ENCODE measurements around the gene ITPK1. TPM values are rescaled to one million over a fixed set of nuclear protein-coding genes. Genes with fewer than 3 reads are reported as not detected.

Gene ITPK1
- total RNA-seq, 1 donor from 2014 or later: 59.8 TPM

DNA sequence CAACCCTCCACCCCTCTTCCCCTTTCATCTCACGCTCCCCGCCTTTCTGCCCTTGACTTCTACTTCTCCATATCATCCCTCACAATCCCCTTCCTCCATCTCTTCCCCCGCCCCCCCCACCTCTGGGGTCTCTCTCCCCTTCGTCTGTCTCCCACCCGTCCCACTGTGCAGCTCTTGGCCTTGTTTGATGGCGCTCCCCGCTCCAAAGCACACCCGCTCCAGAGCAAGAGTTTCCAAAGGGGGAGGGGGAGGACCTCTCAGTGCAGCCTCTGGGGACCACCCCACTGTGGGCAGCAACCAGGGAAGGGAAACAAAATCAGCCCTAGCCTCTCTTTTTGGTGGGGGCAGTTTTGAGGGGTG lies 192.0 kb downstream of the ITPK1 start:
- no peak for DNase-seq (ENCODE audit: low read depth, low spot score)
- peak overlapping the region; percentile 57 for H3K4me3 Mint-ChIP-seq
- TF ChIP-seq, protein P1, sequence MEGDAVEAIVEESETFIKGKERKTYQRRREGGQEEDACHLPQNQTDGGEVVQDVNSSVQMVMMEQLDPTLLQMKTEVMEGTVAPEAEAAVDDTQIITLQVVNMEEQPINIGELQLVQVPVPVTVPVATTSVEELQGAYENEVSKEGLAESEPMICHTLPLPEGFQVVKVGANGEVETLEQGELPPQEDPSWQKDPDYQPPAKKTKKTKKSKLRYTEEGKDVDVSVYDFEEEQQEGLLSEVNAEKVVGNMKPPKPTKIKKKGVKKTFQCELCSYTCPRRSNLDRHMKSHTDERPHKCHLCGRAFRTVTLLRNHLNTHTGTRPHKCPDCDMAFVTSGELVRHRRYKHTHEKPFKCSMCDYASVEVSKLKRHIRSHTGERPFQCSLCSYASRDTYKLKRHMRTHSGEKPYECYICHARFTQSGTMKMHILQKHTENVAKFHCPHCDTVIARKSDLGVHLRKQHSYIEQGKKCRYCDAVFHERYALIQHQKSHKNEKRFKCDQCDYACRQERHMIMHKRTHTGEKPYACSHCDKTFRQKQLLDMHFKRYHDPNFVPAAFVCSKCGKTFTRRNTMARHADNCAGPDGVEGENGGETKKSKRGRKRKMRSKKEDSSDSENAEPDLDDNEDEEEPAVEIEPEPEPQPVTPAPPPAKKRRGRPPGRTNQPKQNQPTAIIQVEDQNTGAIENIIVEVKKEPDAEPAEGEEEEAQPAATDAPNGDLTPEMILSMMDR (conservative IDR thresholded peaks at IDR 0.05): no peak
- H3K27me3 Mint-ChIP-seq (ENCODE audit: low read depth): peaks cover 81% of the 10 kb centered on the region
- no peaks in the 10 kb centered on the region for H3K9me3 Mint-ChIP-seq
- H3K27ac Mint-ChIP-seq (ENCODE audit: unreplicated experiment): no peak overlapping the region
- peaks cover 5% of the 10 kb centered on the region for H3K4me1 Mint-ChIP-seq
- H3K36me3 Mint-ChIP-seq (ENCODE audit: low read depth): no peaks in the 10 kb centered on the region

GRCh38 chr14:92922883-92923743 lies 192.6 kb downstream of the ITPK1 start, which contains the start of gene CHGA:
CHGA (plus strand) TSS chr14:92923150; CDS start chr14:92923360, 210 bp downstream.
- peak within 1 kb of the TSS; percentile 82 for H3K4me3 Mint-ChIP-seq
- no peaks in the 10 kb centered on the region for H3K9me3 Mint-ChIP-seq
- H3K4me1 Mint-ChIP-seq: peaks cover 5% of the 10 kb centered on the region
- peak; percentile 83 for DNase-seq (ENCODE audit: low read depth, low spot score)
- TF ChIP-seq, protein P1 (conservative IDR thresholded peaks at IDR 0.05): no peak
- H3K27me3 Mint-ChIP-seq (ENCODE audit: low read depth): peaks cover 87% of the 10 kb centered on the region
- no peak within 1 kb of the TSS for H3K27ac Mint-ChIP-seq (ENCODE audit: unreplicated experiment)
- no peaks in the 10 kb centered on the region for H3K36me3 Mint-ChIP-seq (ENCODE audit: low read depth)

- no peak overlapping the region for H3K27ac Mint-ChIP-seq (ENCODE audit: unreplicated experiment)
- H3K27me3 Mint-ChIP-seq (ENCODE audit: low read depth): peaks cover 95% of the 10 kb centered on the region
- no peaks in the 10 kb centered on the region for H3K36me3 Mint-ChIP-seq (ENCODE audit: low read depth)
- H3K4me1 Mint-ChIP-seq: peaks cover 5% of the 10 kb centered on the region
- TF ChIP-seq, protein P1 (conservative IDR thresholded peaks at IDR 0.05): no peak
- no peak for DNase-seq (ENCODE audit: low read depth, low spot score)
- H3K9me3 Mint-ChIP-seq: no peaks in the 10 kb centered on the region
- H3K4me3 Mint-ChIP-seq: peak overlapping the region; percentile 82
Measured at GRCh38 chr14:92922155-92922735, 193.5 kb downstream of the ITPK1 start.

GRCh38 chr14:92920001-92920400 lies 195.7 kb downstream of the ITPK1 start:
- Mint-ChIP-seq H3K27ac (ENCODE audit: unreplicated experiment) (no peak overlapping the region), H3K9me3 (no peaks in the 10 kb centered on the region), H3K36me3 (ENCODE audit: low read depth) (no peaks in the 10 kb centered on the region), H3K27me3 (ENCODE audit: low read depth) (peaks cover 93% of the 10 kb centered on the region), H3K4me3 (no peak overlapping the region), H3K4me1 (peaks cover 5% of the 10 kb centered on the region)
- TF ChIP-seq, protein P1 (conservative IDR thresholded peaks at IDR 0.05): no peak
- DNase-seq (ENCODE audit: low read depth, low spot score): no peak

DNA sequence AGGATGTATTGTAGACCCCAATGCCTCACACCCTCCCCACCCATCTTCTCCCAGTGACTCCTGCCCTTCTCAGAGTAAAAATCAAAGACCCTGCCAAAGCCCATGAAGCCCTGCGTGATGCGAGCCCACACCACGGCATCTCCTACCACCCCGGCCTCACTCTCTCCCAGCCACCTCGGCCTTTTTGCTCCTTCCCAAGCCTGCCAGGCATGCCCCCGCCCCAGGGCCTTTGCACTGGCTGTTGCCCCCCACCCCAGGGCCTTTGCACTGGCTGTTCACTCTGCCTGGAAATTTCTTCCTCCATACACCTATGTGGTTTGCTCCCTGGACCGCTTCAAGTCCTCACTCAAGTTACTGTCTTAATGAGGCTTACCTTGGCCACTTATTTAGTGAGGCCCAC lies 197.8 kb downstream of the ITPK1 start:
- DNase-seq (ENCODE audit: low read depth, low spot score): no peak
- TF ChIP-seq, protein P1 (conservative IDR thresholded peaks at IDR 0.05): no peak
- peaks cover 5% of the 10 kb centered on the region for H3K4me1 Mint-ChIP-seq
- H3K36me3 Mint-ChIP-seq (ENCODE audit: low read depth): no peaks in the 10 kb centered on the region
- H3K27me3 Mint-ChIP-seq (ENCODE audit: low read depth): peaks cover 81% of the 10 kb centered on the region
- no peak overlapping the region for H3K27ac Mint-ChIP-seq (ENCODE audit: unreplicated experiment)
- H3K9me3 Mint-ChIP-seq: no peaks in the 10 kb centered on the region
- no peak overlapping the region for H3K4me3 Mint-ChIP-seq

All from neural crest cell (in vitro differentiated cells).